AG10803 (cell line): ENCODE data around the gene SRA1.

Source experiments
- DNase-seq: peaks from one replicate; pipeline ENCODE4 v3.0.0; 2010; ENCODE audit warnings: low read depth
- H3K4me3 ChIP-seq: 2 replicates; pipeline ENCODE4 v1.5.1; 2011; ENCODE audit warnings: mild to moderate bottlenecking, low read length, control low read depth
- TF ChIP-seq, protein P1 (sequence below): conservative IDR thresholded peaks from 2 replicates; pipeline ENCODE4 v1.5.1; 2011; ENCODE audit warnings: mild to moderate bottlenecking, low read length, control low read depth, inconsistent platforms

The SRA1 gene

GRCh38 chr5:140558542-140558941 is 1.3 kb upstream of the SRA1 start:
- no peak for DNase-seq
- TF ChIP-seq, protein P1, sequence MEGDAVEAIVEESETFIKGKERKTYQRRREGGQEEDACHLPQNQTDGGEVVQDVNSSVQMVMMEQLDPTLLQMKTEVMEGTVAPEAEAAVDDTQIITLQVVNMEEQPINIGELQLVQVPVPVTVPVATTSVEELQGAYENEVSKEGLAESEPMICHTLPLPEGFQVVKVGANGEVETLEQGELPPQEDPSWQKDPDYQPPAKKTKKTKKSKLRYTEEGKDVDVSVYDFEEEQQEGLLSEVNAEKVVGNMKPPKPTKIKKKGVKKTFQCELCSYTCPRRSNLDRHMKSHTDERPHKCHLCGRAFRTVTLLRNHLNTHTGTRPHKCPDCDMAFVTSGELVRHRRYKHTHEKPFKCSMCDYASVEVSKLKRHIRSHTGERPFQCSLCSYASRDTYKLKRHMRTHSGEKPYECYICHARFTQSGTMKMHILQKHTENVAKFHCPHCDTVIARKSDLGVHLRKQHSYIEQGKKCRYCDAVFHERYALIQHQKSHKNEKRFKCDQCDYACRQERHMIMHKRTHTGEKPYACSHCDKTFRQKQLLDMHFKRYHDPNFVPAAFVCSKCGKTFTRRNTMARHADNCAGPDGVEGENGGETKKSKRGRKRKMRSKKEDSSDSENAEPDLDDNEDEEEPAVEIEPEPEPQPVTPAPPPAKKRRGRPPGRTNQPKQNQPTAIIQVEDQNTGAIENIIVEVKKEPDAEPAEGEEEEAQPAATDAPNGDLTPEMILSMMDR = no peak
- no peak overlapping the region for H3K4me3 ChIP-seq

DNA sequence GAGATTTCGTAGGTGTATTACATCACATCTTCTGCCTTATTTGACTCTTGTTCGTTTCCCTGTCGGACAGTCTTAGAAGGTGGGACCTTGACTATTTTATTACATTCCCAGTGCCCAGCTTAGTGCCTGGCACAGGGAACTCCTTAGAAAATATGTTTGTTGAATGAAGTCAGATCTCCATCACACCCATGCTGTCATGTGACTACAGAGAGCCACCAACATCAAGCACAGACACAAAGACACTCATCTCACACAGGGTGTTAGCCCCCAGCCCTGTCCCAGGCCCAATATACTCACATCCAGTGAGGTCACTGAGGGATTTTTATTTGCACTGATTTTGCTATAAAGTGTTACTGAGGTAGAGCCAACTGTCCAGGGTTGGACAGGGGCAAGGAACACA is 692 bp upstream of the SRA1 start:
- TF ChIP-seq, protein P1 = no peak
- no peak for DNase-seq
- H3K4me3 ChIP-seq = no peak overlapping the region

- TF ChIP-seq, protein P1 = no peak
- peak overlapping the region; percentile 86 for H3K4me3 ChIP-seq
- peak; percentile 31 for DNase-seq
Observed at GRCh38 chr5:140556438-140556837, 835 bp downstream of the SRA1 start.

- TF ChIP-seq, protein P1 = no peak
- peak overlapping the region; percentile 86 for H3K4me3 ChIP-seq
- no peak for DNase-seq
Observed at GRCh38 chr5:140555747-140556312, 1.4 kb downstream of the SRA1 start.

GRCh38 chr5:140554454-140554853 is 2.8 kb downstream of the SRA1 start:
- DNase-seq = peak; percentile 50
- H3K4me3 ChIP-seq = no peak overlapping the region
- TF ChIP-seq, protein P1 = no peak

DNA sequence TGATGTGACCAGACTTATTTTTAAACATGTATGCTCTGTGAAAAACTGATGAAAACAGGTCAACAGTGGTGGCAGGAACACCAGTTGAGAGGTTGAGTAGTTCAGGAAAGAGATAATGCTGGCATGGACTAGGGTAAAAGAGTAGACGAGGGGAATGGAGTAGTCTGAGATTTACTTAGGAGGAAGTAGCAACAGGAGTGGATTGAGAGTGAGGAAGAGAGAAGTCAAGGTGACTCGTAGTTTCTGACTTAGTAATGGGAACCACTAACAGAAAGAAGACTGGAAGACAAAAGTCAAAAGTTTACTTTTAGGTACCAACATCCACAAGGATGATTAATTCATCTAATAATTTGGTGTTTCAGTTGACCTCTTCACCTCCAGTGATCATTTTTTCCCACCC is 3.6 kb downstream of the SRA1 start:
- no peak overlapping the region for H3K4me3 ChIP-seq
- DNase-seq = no peak
- TF ChIP-seq, protein P1 = no peak

- H3K4me3 ChIP-seq = no peak overlapping the region
- TF ChIP-seq, protein P1 = no peak
- no peak for DNase-seq
Observed at GRCh38 chr5:140551872-140552271, 5.4 kb downstream of the SRA1 start.
